ENCODE data around the gene FBLN5.

GRCh38 chr14:91899213-91899612 lies 48.3 kb downstream of the FBLN5 start:
- TF ChIP-seq PBX3 (IDR thresholded peaks at IDR 0.05) (no peak), MAX (IDR thresholded peaks at IDR 0.05; ENCODE audit: low read depth) (no peak), RCOR1 (IDR thresholded peaks at IDR 0.05; ENCODE audit: low read length) (no peak), YY1 (IDR thresholded peaks at IDR 0.05; ENCODE audit: low read depth) (no peak), SIN3A (IDR thresholded peaks at IDR 0.05; ENCODE audit: borderline replicate concordance, low read depth, low read length) (no peak), EZH2phosphoT487 (IDR thresholded peaks at IDR 0.05; ENCODE audit: borderline replicate concordance, low read depth) (no peak), CTCF (IDR thresholded peaks at IDR 0.05) (peak; percentile 29; the same call in 1 of the 2 replicates), TCF12 (IDR thresholded peaks at IDR 0.05) (no peak), POLR2AphosphoS5 (IDR thresholded peaks at IDR 0.05; ENCODE audit: low read depth, low read length) (no peak), MXI1 (IDR thresholded peaks at IDR 0.05; ENCODE audit: low read depth, low read length) (no peak), CHD2 (IDR thresholded peaks at IDR 0.05; ENCODE audit: low read length, partially characterized antibody) (no peak)
